ENCODE results near the gene ZNF483. TPM values are rescaled to one million over a fixed set of nuclear protein-coding genes. Genes with fewer than 3 reads are reported as not detected.
A peak's percentile ranks its signal among the peaks of the same experiment; 100 is the strongest.

Gene ZNF483
- total and polyA plus RNA-seq, 4 donors, result 0.03 to 2.5 (median 0.65) TPM

DNA sequence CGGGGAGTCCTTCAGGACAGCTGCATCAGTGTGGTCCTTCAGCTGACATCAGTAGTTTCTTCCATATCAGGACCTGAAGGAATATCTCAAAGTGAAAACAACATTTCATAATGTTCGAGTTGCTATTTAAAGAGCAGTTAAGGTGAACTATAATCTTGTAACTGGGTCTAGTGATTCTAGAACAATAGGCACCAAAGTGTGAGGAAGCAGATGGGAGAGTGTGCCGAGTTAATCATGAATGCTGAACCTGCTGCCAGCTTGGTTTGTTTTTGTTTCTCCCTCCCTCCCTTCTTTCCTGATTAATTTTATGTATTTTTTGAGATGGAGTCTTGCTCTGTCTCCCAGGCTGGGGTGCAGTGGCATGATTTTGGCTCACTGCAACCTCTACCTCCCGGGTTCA lies 78.1 kb downstream of the ZNF483 start:
- H3K4me1 ChIP-seq (ENCODE audit: control insufficient read depth in 4 of 4, insufficient read depth in 4 of 4, low read length in 3 of 4), result peaks cover 11 to 52% (median 39%) of the 10 kb centered on the region in 4 donors
- no peak overlapping the region for H3K4me3 ChIP-seq (ENCODE audit: low read depth in 1 of 3, low read length in 3 of 3)
- TF ChIP-seq HNF4A (conservative IDR thresholded peaks at IDR 0.05) (no peak), SP1 (IDR thresholded peaks at IDR 0.05) (no peak), YY1 (IDR thresholded peaks at IDR 0.05) (no peak), EGR1 (IDR thresholded peaks at IDR 0.05; ENCODE audit: low read depth in 2 of 2) (no peak), RAD21 (IDR thresholded peaks at IDR 0.05) (no peak), TAF1 (conservative IDR thresholded peaks at IDR 0.05) (no peak), HNF4G (IDR thresholded peaks at IDR 0.05) (no peak), FOXA1 (IDR thresholded peaks at IDR 0.05) (no peak), NR2F2 (IDR thresholded peaks at IDR 0.05) (no peak), RXRA (IDR thresholded peaks at IDR 0.05) (no peak), GABPA (IDR thresholded peaks at IDR 0.05 in 1 of 2, conservative IDR thresholded peaks at IDR 0.05 in 1 of 2) (no peak), JUND (IDR thresholded peaks at IDR 0.05) (no peak), FOXA2 (IDR thresholded peaks at IDR 0.05) (no peak)
- TF ChIP-seq, protein P1, sequence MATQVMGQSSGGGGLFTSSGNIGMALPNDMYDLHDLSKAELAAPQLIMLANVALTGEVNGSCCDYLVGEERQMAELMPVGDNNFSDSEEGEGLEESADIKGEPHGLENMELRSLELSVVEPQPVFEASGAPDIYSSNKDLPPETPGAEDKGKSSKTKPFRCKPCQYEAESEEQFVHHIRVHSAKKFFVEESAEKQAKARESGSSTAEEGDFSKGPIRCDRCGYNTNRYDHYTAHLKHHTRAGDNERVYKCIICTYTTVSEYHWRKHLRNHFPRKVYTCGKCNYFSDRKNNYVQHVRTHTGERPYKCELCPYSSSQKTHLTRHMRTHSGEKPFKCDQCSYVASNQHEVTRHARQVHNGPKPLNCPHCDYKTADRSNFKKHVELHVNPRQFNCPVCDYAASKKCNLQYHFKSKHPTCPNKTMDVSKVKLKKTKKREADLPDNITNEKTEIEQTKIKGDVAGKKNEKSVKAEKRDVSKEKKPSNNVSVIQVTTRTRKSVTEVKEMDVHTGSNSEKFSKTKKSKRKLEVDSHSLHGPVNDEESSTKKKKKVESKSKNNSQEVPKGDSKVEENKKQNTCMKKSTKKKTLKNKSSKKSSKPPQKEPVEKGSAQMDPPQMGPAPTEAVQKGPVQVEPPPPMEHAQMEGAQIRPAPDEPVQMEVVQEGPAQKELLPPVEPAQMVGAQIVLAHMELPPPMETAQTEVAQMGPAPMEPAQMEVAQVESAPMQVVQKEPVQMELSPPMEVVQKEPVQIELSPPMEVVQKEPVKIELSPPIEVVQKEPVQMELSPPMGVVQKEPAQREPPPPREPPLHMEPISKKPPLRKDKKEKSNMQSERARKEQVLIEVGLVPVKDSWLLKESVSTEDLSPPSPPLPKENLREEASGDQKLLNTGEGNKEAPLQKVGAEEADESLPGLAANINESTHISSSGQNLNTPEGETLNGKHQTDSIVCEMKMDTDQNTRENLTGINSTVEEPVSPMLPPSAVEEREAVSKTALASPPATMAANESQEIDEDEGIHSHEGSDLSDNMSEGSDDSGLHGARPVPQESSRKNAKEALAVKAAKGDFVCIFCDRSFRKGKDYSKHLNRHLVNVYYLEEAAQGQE (IDR thresholded peaks at IDR 0.05), result no peak
- TF ChIP-seq, protein P2, sequence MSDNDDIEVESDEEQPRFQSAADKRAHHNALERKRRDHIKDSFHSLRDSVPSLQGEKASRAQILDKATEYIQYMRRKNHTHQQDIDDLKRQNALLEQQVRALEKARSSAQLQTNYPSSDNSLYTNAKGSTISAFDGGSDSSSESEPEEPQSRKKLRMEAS (IDR thresholded peaks at IDR 0.05), result no peak
- TF ChIP-seq, protein P3, sequence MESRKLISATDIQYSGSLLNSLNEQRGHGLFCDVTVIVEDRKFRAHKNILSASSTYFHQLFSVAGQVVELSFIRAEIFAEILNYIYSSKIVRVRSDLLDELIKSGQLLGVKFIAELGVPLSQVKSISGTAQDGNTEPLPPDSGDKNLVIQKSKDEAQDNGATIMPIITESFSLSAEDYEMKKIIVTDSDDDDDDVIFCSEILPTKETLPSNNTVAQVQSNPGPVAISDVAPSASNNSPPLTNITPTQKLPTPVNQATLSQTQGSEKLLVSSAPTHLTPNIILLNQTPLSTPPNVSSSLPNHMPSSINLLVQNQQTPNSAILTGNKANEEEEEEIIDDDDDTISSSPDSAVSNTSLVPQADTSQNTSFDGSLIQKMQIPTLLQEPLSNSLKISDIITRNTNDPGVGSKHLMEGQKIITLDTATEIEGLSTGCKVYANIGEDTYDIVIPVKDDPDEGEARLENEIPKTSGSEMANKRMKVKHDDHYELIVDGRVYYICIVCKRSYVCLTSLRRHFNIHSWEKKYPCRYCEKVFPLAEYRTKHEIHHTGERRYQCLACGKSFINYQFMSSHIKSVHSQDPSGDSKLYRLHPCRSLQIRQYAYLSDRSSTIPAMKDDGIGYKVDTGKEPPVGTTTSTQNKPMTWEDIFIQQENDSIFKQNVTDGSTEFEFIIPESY (IDR thresholded peaks at IDR 0.05), result no peak
- TF ChIP-seq, protein P4, sequence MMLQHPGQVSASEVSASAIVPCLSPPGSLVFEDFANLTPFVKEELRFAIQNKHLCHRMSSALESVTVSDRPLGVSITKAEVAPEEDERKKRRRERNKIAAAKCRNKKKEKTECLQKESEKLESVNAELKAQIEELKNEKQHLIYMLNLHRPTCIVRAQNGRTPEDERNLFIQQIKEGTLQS (IDR thresholded peaks at IDR 0.05), result no peak
- TF ChIP-seq, protein P5, sequence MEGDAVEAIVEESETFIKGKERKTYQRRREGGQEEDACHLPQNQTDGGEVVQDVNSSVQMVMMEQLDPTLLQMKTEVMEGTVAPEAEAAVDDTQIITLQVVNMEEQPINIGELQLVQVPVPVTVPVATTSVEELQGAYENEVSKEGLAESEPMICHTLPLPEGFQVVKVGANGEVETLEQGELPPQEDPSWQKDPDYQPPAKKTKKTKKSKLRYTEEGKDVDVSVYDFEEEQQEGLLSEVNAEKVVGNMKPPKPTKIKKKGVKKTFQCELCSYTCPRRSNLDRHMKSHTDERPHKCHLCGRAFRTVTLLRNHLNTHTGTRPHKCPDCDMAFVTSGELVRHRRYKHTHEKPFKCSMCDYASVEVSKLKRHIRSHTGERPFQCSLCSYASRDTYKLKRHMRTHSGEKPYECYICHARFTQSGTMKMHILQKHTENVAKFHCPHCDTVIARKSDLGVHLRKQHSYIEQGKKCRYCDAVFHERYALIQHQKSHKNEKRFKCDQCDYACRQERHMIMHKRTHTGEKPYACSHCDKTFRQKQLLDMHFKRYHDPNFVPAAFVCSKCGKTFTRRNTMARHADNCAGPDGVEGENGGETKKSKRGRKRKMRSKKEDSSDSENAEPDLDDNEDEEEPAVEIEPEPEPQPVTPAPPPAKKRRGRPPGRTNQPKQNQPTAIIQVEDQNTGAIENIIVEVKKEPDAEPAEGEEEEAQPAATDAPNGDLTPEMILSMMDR (IDR thresholded peaks at IDR 0.05; ENCODE audit: low read depth, low read length, missing input control), result no peak
- H3K9ac ChIP-seq (ENCODE audit: low read depth in 1 of 2, low read length in 2 of 2), result no peak overlapping the region
- peak overlapping the region; percentile 6 to 55 for H3K27ac ChIP-seq (ENCODE audit: low read depth in 1 of 2, low read length in 2 of 2)
- H3K36me3 ChIP-seq (ENCODE audit: control insufficient read depth in 4 of 4, insufficient read depth in 3 of 4, low read depth in 1 of 4, low read length in 3 of 4), result no peaks in the 10 kb centered on the region
- WGBS, result 63% methylated on average over 4 of the region's 4 CpGs
- no peaks in the 10 kb centered on the region for H3K9me3 ChIP-seq (ENCODE audit: control insufficient read depth in 4 of 4, low read length in 3 of 4)
- no peak for DNase-seq (ENCODE audit: low spot score)
- H3K27me3 ChIP-seq (ENCODE audit: control insufficient read depth in 4 of 4, insufficient read depth in 4 of 4, low read length in 3 of 4), result no peaks in the 10 kb centered on the region
